Mesenchymal stem cell (in vitro differentiated cells and primary cell): ENCODE results near the gene FBXO8.

Source experiments
- DNase-seq: peaks from one replicate; pipeline ENCODE4 v3.0.0-alpha.2; 2013
- H2AFZ ChIP-seq: one replicate; pipeline ENCODE4 v1.6.1; 2013; ENCODE audit warnings: low read depth, mild to moderate bottlenecking, control low read depth, inconsistent platforms, low read length, moderate library complexity
- H2AK5ac ChIP-seq: 2 replicates; pipeline ENCODE4 v1.6.1; 2013; ENCODE audit warnings: low read length, moderate library complexity, mild to moderate bottlenecking, inconsistent platforms; ENCODE audit not compliant: severe bottlenecking
- H2BK120ac ChIP-seq: one replicate; pipeline ENCODE4 v1.6.1; 2013; ENCODE audit warnings: low read depth, mild to moderate bottlenecking, inconsistent platforms, low read length, moderate library complexity
- H2BK12ac ChIP-seq, 2 experiments: one replicate each; pipeline ENCODE4 v1.6.1; 2013; ENCODE audit warnings: inconsistent platforms in 2 of 2, low read length in 2 of 2, mild to moderate bottlenecking in 2 of 2, moderate library complexity in 2 of 2, control low read depth in 1 of 2
- H2BK15ac ChIP-seq: one replicate; pipeline ENCODE4 v1.6.1; 2013; ENCODE audit warnings: mild to moderate bottlenecking, low read depth, inconsistent platforms; ENCODE audit not compliant: poor library complexity, severe bottlenecking
- H2BK5ac ChIP-seq: 2 replicates; pipeline ENCODE4 v1.6.1; 2013; ENCODE audit warnings: low read depth, mild to moderate bottlenecking, low read length, control low read depth, inconsistent platforms; ENCODE audit not compliant: poor library complexity, severe bottlenecking
- H3K14ac ChIP-seq, 2 experiments: one replicate each; pipeline ENCODE4 v1.6.1; 2013; ENCODE audit warnings: inconsistent platforms in 2 of 2, low read length in 2 of 2, control low read depth in 1 of 2, mild to moderate bottlenecking in 1 of 2, moderate library complexity in 1 of 2
- H3K18ac ChIP-seq, 2 experiments: one replicate each; pipeline ENCODE4 v1.6.1; 2013; ENCODE audit warnings: inconsistent platforms in 2 of 2, low read length in 2 of 2, control low read depth in 1 of 2, low read depth in 1 of 2, mild to moderate bottlenecking in 1 of 2
- H3K23ac ChIP-seq, 2 experiments: one replicate each; pipeline ENCODE4 v1.6.1; 2013; ENCODE audit warnings: inconsistent platforms in 2 of 2, low read length in 2 of 2, mild to moderate bottlenecking in 2 of 2, moderate library complexity in 2 of 2, control low read depth in 1 of 2
- H3K27ac ChIP-seq: 2 replicates; pipeline ENCODE4 v1.5.1; 2013; ENCODE audit warnings: mild to moderate bottlenecking, moderate library complexity, low read length, control low read depth, inconsistent platforms; ENCODE audit not compliant: poor library complexity, severe bottlenecking
- H3K27me3 ChIP-seq, 2 experiments: 2 replicates each; pipeline versions ENCODE4 v1.6.1 to v1.7.0; 2013; ENCODE audit warnings: low read length in 2 of 2, mild to moderate bottlenecking in 2 of 2, moderate library complexity in 2 of 2, control low read depth in 1 of 2, inconsistent platforms in 1 of 2; ENCODE audit not compliant: control insufficient read depth in 1 of 2, insufficient read depth in 1 of 2
- H3K36me3 ChIP-seq, 2 experiments: 2 replicates each; pipeline versions ENCODE4 v1.6.1 to v1.7.0; 2013; ENCODE audit warnings: low read length in 2 of 2, control low read depth in 1 of 2, inconsistent platforms in 1 of 2, low read depth in 1 of 2, mild to moderate bottlenecking in 1 of 2; ENCODE audit not compliant: insufficient read depth in 2 of 2, control insufficient read depth in 1 of 2
- H3K4ac ChIP-seq, 2 experiments: one replicate each; pipeline ENCODE4 v1.6.1; 2013; ENCODE audit warnings: inconsistent platforms in 2 of 2, low read length in 2 of 2, mild to moderate bottlenecking in 2 of 2, moderate library complexity in 2 of 2, control low read depth in 1 of 2, low read depth in 1 of 2
- H3K4me1 ChIP-seq: 2 replicates; pipeline ENCODE4 v1.6.1; 2013; ENCODE audit warnings: low read depth, low read length, control low read depth; ENCODE audit not compliant: control insufficient read depth, insufficient read depth
- H3K4me2 ChIP-seq: 2 replicates; pipeline ENCODE4 v1.6.1; 2013; ENCODE audit warnings: low read length, mild to moderate bottlenecking, inconsistent platforms; ENCODE audit not compliant: poor library complexity, severe bottlenecking
- H3K4me3 ChIP-seq, 2 experiments: 2 replicates each; pipeline versions ENCODE4 v1.5.1 to v1.7.0; 2013; ENCODE audit warnings: low read length in 2 of 2, mild to moderate bottlenecking in 2 of 2, control low read depth in 1 of 2, low read depth in 1 of 2; ENCODE audit not compliant: insufficient read depth in 1 of 2
- H3K79me1 ChIP-seq: replicated peaks from 2 replicates; pipeline ENCODE4 v1.6.1; 2013; ENCODE audit warnings: mild to moderate bottlenecking, control low read depth, low read length, inconsistent platforms; ENCODE audit not compliant: poor library complexity, severe bottlenecking
- H3K9ac ChIP-seq: 2 replicates; pipeline ENCODE4 v1.7.0; 2013; ENCODE audit warnings: mild to moderate bottlenecking, low read length, moderate library complexity
- H3K9me3 ChIP-seq: 2 replicates; pipeline ENCODE4 v1.7.0; 2013; ENCODE audit warnings: mild to moderate bottlenecking, low read length; ENCODE audit not compliant: control insufficient read depth
- H4K8ac ChIP-seq: one replicate; pipeline ENCODE4 v1.6.1; 2013; ENCODE audit warnings: inconsistent platforms, mild to moderate bottlenecking, low read length, moderate library complexity
- H4K91ac ChIP-seq: one replicate; pipeline ENCODE4 v1.6.1; 2013; ENCODE audit warnings: mild to moderate bottlenecking, low read length, inconsistent platforms
- WGBS: methylation state at CpG from one replicate; pipeline ENCODE4 v1.1.7; 2013; ENCODE audit warnings: mixed read lengths; 5-methylcytosine and 5-hydroxymethylcytosine counted together

The FBXO8 gene

GRCh38 chr4:174275101-174275500, 8.4 kb downstream of the FBXO8 start:
- Histone ChIP-seq H3K18ac (no peak overlapping the region), H2BK15ac (no peak overlapping the region), H4K8ac (no peak overlapping the region), H3K14ac (no peak overlapping the region), H2AFZ (no peak overlapping the region), H3K4ac (no peak overlapping the region), H3K4me1 (no peaks in the 10 kb centered on the region), H3K4me2 (no peak overlapping the region), H3K27me3 (no peaks in the 10 kb centered on the region), H2BK5ac (no peak overlapping the region), H3K23ac (no peak overlapping the region), H3K4me3 (no peak overlapping the region), H3K9me3 (no peaks in the 10 kb centered on the region), H3K36me3 (no peaks in the 10 kb centered on the region), H2BK120ac (no peak overlapping the region), H4K91ac (no peak overlapping the region), H2AK5ac (no peak overlapping the region), H3K9ac (no peak overlapping the region), H3K27ac (no peak overlapping the region), H2BK12ac (no peak overlapping the region), H3K79me1 (peaks cover 13% of the 10 kb centered on the region)
- DNase-seq: no peak
- WGBS: 88% methylated on average over 1 of the region's 3 CpGs

GRCh38 chr4:174274436-174274835, 9.0 kb downstream of the FBXO8 start:
- H3K4me2 ChIP-seq: no peak overlapping the region
- H2AK5ac ChIP-seq: no peak overlapping the region
- no peak overlapping the region for H3K27ac ChIP-seq
- WGBS: no CpG with 5 or more reads among the region's 3 CpGs
- H2BK12ac ChIP-seq: no peak overlapping the region
- no peak overlapping the region for H2BK120ac ChIP-seq
- no peaks in the 10 kb centered on the region for H3K36me3 ChIP-seq
- H3K79me1 ChIP-seq: peaks cover 13% of the 10 kb centered on the region
- no peak overlapping the region for H3K23ac ChIP-seq
- H3K27me3 ChIP-seq: no peaks in the 10 kb centered on the region
- no peak overlapping the region for H2BK5ac ChIP-seq
- no peak overlapping the region for H3K4ac ChIP-seq
- no peak overlapping the region for H4K91ac ChIP-seq
- no peak overlapping the region for H3K18ac ChIP-seq
- H3K9me3 ChIP-seq: no peaks in the 10 kb centered on the region
- H2BK15ac ChIP-seq: no peak overlapping the region
- no peak overlapping the region for H4K8ac ChIP-seq
- no peak overlapping the region for H3K14ac ChIP-seq
- H2AFZ ChIP-seq: no peak overlapping the region
- no peak overlapping the region for H3K4me3 ChIP-seq
- no peak overlapping the region for H3K9ac ChIP-seq
- no peaks in the 10 kb centered on the region for H3K4me1 ChIP-seq
- no peak for DNase-seq

GRCh38 chr4:174273930-174274329, 9.5 kb downstream of the FBXO8 start:
- H3K4me3 ChIP-seq: no peak overlapping the region
- H2BK120ac ChIP-seq: no peak overlapping the region
- H2BK15ac ChIP-seq: no peak overlapping the region
- no peak overlapping the region for H3K9ac ChIP-seq
- no peak overlapping the region for H2BK12ac ChIP-seq
- H3K4me1 ChIP-seq: no peaks in the 10 kb centered on the region
- H2AK5ac ChIP-seq: no peak overlapping the region
- no peak overlapping the region for H3K4ac ChIP-seq
- no peak overlapping the region for H3K14ac ChIP-seq
- H3K9me3 ChIP-seq: no peaks in the 10 kb centered on the region
- H3K4me2 ChIP-seq: no peak overlapping the region
- no peak for DNase-seq
- no peak overlapping the region for H2AFZ ChIP-seq
- H3K27me3 ChIP-seq: no peaks in the 10 kb centered on the region
- H2BK5ac ChIP-seq: no peak overlapping the region
- WGBS: 78% methylated on average over 4 of the region's 5 CpGs
- no peaks in the 10 kb centered on the region for H3K36me3 ChIP-seq
- no peak overlapping the region for H3K23ac ChIP-seq
- H3K18ac ChIP-seq: no peak overlapping the region
- H4K91ac ChIP-seq: no peak overlapping the region
- no peak overlapping the region for H3K27ac ChIP-seq
- H3K79me1 ChIP-seq: peaks cover 16% of the 10 kb centered on the region
- no peak overlapping the region for H4K8ac ChIP-seq

- Histone ChIP-seq H2AK5ac (no peak overlapping the region), H2BK12ac (no peak overlapping the region), H3K36me3 (no peaks in the 10 kb centered on the region), H4K8ac (no peak overlapping the region), H3K79me1 (peaks cover 12% of the 10 kb centered on the region), H3K14ac (no peak overlapping the region), H3K27me3 (no peaks in the 10 kb centered on the region), H3K23ac (no peak overlapping the region), H3K4me3 (no peak overlapping the region), H2BK15ac (no peak overlapping the region), H3K9ac (no peak overlapping the region), H2BK120ac (no peak overlapping the region), H2AFZ (no peak overlapping the region), H3K4me2 (no peak overlapping the region), H2BK5ac (no peak overlapping the region), H3K18ac (no peak overlapping the region), H3K4me1 (peaks cover 3% of the 10 kb centered on the region), H3K9me3 (no peaks in the 10 kb centered on the region), H4K91ac (no peak overlapping the region), H3K27ac (no peak overlapping the region), H3K4ac (no peak overlapping the region)
- no peak for DNase-seq
- WGBS: 85% methylated on average over 2 of the region's 2 CpGs
Measured at GRCh38 chr4:174266416-174266815, 17.1 kb downstream of the FBXO8 start.
